DMS114 treated with DMSO at 0.1 percent for 48 hours (cell line): Measurements from ENCODE around the gene MEA1.
"Not testable (repeated sequence)": the region's sequence is repeated elsewhere in the genome, so short reads cannot be mapped to it uniquely, and the experiment has no call there.

ENCODE experiments used
- DNase-seq: peaks from one replicate; lab custom pipeline; 2025; ENCODE audit not compliant: unreplicated experiment; lab: John Stamatoyannopoulos, UW

Gene MEA1

GRCh38 chr6:43013097-43013842, 476 bp downstream of the MEA1 start:
- DNase-seq, result no peak

GRCh38 chr6:43012364-43012763, 1.4 kb downstream of the MEA1 start:
- DNase-seq, result no peak

- no peak for DNase-seq
These were observed 2.5 kb downstream of the MEA1 start for GRCh38 chr6:43011207-43011606.

GRCh38 chr6:43009124-43009523, 4.6 kb downstream of the MEA1 start:
- peak; percentile 56 for DNase-seq

GRCh38 chr6:43007126-43007525, 6.6 kb downstream of the MEA1 start:
- DNase-seq, result no peak

- DNase-seq, result no peak
These were observed 7.5 kb downstream of the MEA1 start for GRCh38 chr6:43006251-43006650.

- DNase-seq, result no peak
These were observed 7.9 kb downstream of the MEA1 start for GRCh38 chr6:43005844-43006243.

- DNase-seq, result no peak
These were observed 11.9 kb downstream of the MEA1 start for GRCh38 chr6:43001843-43002242.

- not testable (repeated sequence) for DNase-seq
These were observed 15.5 kb downstream of the MEA1 start for GRCh38 chr6:42998205-42998604.

GRCh38 chr6:42996513-42996912, 17.2 kb downstream of the MEA1 start:
- no peak for DNase-seq

- no peak for DNase-seq
These were observed 20.3 kb downstream of the MEA1 start for GRCh38 chr6:42993445-42993844.

GRCh38 chr6:42989923-42990322, 23.8 kb downstream of the MEA1 start:
- no peak for DNase-seq

- DNase-seq, result no peak
These were observed 25.2 kb downstream of the MEA1 start for GRCh38 chr6:42988486-42989020.

GRCh38 chr6:42987533-42988451, 26.0 kb downstream of the MEA1 start:
- DNase-seq, result no peak

GRCh38 chr6:42984924-42985475, 28.7 kb downstream of the MEA1 start:
- no peak for DNase-seq

- peak; percentile 100 for DNase-seq
These were observed 29.5 kb downstream of the MEA1 start, which contains the start of gene PPP2R5D for GRCh38 chr6:42984001-42984923. Gene PPP2R5D (plus strand): TSS chr6:42984570. CDS start chr6:42984678, 108 bp downstream.

- DNase-seq, result no peak
These were observed 31.9 kb downstream of the MEA1 start for GRCh38 chr6:42981836-42982235.

GRCh38 chr6:42979523-42980177, 34.1 kb downstream of the MEA1 start:
- DNase-seq, result peak; percentile 64

GRCh38 chr6:42978839-42979522, 34.8 kb downstream of the MEA1 start, which contains the start of gene PEX6:
Gene PEX6 (minus strand): TSS chr6:42979181. CDS start chr6:42979150, 31 bp downstream.
- peak; percentile 93 for DNase-seq
